HL-60 (cell line): ENCODE data around the gene SUPT3H.
A peak's percentile ranks its signal among the peaks of the same experiment; 100 is the strongest.

ENCODE experiments used
- DNase-seq, 2 experiments: peaks; one replicate each; pipeline ENCODE4 v3.0.0-alpha.2; 2010 to 2020; ENCODE audit warnings: low read depth in 1 of 2, low spot score in 1 of 2
- H3K27ac ChIP-seq: fragments of 250-450 bp; sonication (Bioruptor Pico); replicated peaks from 2 replicates; pipeline ENCODE4 v1.5.1; 2020; ENCODE audit warnings: mild to moderate bottlenecking, moderate library complexity
- H3K27me3 ChIP-seq: fragments of 250-450 bp; sonication (Bioruptor Pico); 2 replicates; pipeline ENCODE4 v1.5.1; 2021; ENCODE audit warnings: mild to moderate bottlenecking, moderate library complexity; ENCODE audit not compliant: insufficient read depth, poor library complexity, severe bottlenecking
- H3K4me3 ChIP-seq: replicated peaks from 2 replicates; pipeline ENCODE4 v1.5.1; 2011; ENCODE audit warnings: mild to moderate bottlenecking, control low read depth, low read length; ENCODE audit not compliant: insufficient read depth
- CTCF ChIP-seq: IDR thresholded peaks from one replicate; pipeline ENCODE4 v1.5.1; 2011; ENCODE audit warnings: low read length, control low read depth, inconsistent platforms; ENCODE audit not compliant: insufficient read depth
- GABPA ChIP-seq: IDR thresholded peaks from 2 replicates; pipeline ENCODE4 v1.6.1; 2012; ENCODE audit warnings: low read depth
- POLR2AphosphoS5 ChIP-seq: IDR thresholded peaks from 2 replicates; pipeline ENCODE4 v1.6.1; 2012; ENCODE audit warnings: low read depth
- REST ChIP-seq: IDR thresholded peaks from 2 replicates; pipeline ENCODE4 v1.6.1; 2012; ENCODE audit warnings: low read depth; ENCODE audit not compliant: insufficient replicate concordance
- SPI1 ChIP-seq: IDR thresholded peaks from 2 replicates; pipeline ENCODE4 v1.6.1; 2012; ENCODE audit warnings: low read depth, mild to moderate bottlenecking, borderline replicate concordance

SUPT3H gene

GRCh38 chr6:45416700-45417099, 39.0 kb upstream of the SUPT3H start:
- Histone ChIP-seq H3K4me3 (no peak overlapping the region), H3K27ac (no peak overlapping the region), H3K27me3 (no peaks in the 10 kb centered on the region)
- no peak for DNase-seq
- no peak for TF ChIP-seq GABPA
- TF ChIP-seq POLR2AphosphoS5, result no peak
- TF ChIP-seq CTCF, result no peak
- TF ChIP-seq SPI1, result no peak
- TF ChIP-seq REST, result no peak

GRCh38 chr6:45415788-45416518, 38.2 kb upstream of the SUPT3H start:
- H3K4me3 ChIP-seq, result no peak overlapping the region
- H3K27me3 ChIP-seq, result no peaks in the 10 kb centered on the region

GRCh38 chr6:45415315-45415714, 37.6 kb upstream of the SUPT3H start:
- no peaks in the 10 kb centered on the region for H3K27me3 ChIP-seq
- H3K4me3 ChIP-seq, result no peak overlapping the region
- no peak overlapping the region for H3K27ac ChIP-seq
- peak in 1 of 2 experiments; percentile 57 for DNase-seq
- TF ChIP-seq GABPA (no peak), REST (no peak), POLR2AphosphoS5 (no peak), CTCF (no peak), SPI1 (no peak)

More at GRCh38 chr6:45415788-45416518, 38.2 kb upstream of the SUPT3H start:
- H3K27ac ChIP-seq, result no peak overlapping the region
- TF ChIP-seq SPI1, result no peak
- DNase-seq, result no peak

- TF ChIP-seq CTCF (no peak), REST (no peak), GABPA (no peak), POLR2AphosphoS5 (no peak), SPI1 (no peak)
- no peak for DNase-seq
- H3K27me3 ChIP-seq, result no peaks in the 10 kb centered on the region
- no peak overlapping the region for H3K4me3 ChIP-seq
- H3K27ac ChIP-seq, result no peak overlapping the region
Measured at GRCh38 chr6:45411959-45412358, 34.2 kb upstream of the SUPT3H start.
